Right atrium auricular region (tissue), 2 donors: ENCODE results near the gene PTPRU. TPM values are rescaled to one million over a fixed set of nuclear protein-coding genes. Genes with fewer than 3 reads are reported as not detected.
A peak's percentile ranks its signal among the peaks of the same experiment; 100 is the strongest.

Experiments
- DNase-seq: peaks from one replicate; pipeline ENCODE4 v3.0.0-alpha.2; 2019; ENCODE audit warnings: low spot score
- H3K27ac ChIP-seq, 2 donors: fragments of 200-600 bp; sonication (generic); 1 replicate in 1 of 2; 2 replicates in 1 of 2; pipeline ENCODE4 v1.5.1; 2016 to 2019
- H3K27me3 ChIP-seq, 2 donors: fragments of 200-600 bp; sonication (generic); one replicate each; pipeline versions ENCODE4 v1.5.1 to v1.6.0; 2017 to 2019
- H3K36me3 ChIP-seq: fragments of 200-600 bp; sonication (generic); one replicate; pipeline ENCODE4 v1.5.1; 2016
- H3K4me1 ChIP-seq, 2 donors: fragments of 200-600 bp; sonication (generic); one replicate each; pipeline versions ENCODE4 v1.5.1 to v1.6.0; 2017 to 2019
- H3K4me3 ChIP-seq, 2 donors: fragments of 200-600 bp; sonication (generic); 1 replicate in 1 of 2; 2 replicates in 1 of 2; pipeline ENCODE4 v1.5.1; 2017 to 2019; ENCODE audit warnings: mild to moderate bottlenecking in 1 of 2, moderate library complexity in 1 of 2
- H3K9me3 ChIP-seq, 2 donors: fragments of 200-600 bp; sonication (generic); one replicate each; pipeline ENCODE4 v1.5.1; 2019
- total RNA-seq, 2 donors: library from RNA; depleted of rRNA; stranded (reverse); fragments of >200 nt; gene quantifications; one replicate each; pipeline ENCODE4 v1.1.0, GENCODE V29; 2016
- TF ChIP-seq, protein P1 (sequence below), 2 donors: fragments of 200-600 bp; sonication (generic); IDR thresholded peaks; one replicate each; pipeline ENCODE4 v1.5.1; 2019; ENCODE audit warnings: antibody characterized with exemption in 2 of 2

PTPRU gene
- total RNA-seq, 2 donors from 2014 or later, result 15.9 to 22.4 TPM

- H3K36me3 ChIP-seq, result no peaks in the 10 kb centered on the region
- DNase-seq, result no peak
- TF ChIP-seq, protein P1, sequence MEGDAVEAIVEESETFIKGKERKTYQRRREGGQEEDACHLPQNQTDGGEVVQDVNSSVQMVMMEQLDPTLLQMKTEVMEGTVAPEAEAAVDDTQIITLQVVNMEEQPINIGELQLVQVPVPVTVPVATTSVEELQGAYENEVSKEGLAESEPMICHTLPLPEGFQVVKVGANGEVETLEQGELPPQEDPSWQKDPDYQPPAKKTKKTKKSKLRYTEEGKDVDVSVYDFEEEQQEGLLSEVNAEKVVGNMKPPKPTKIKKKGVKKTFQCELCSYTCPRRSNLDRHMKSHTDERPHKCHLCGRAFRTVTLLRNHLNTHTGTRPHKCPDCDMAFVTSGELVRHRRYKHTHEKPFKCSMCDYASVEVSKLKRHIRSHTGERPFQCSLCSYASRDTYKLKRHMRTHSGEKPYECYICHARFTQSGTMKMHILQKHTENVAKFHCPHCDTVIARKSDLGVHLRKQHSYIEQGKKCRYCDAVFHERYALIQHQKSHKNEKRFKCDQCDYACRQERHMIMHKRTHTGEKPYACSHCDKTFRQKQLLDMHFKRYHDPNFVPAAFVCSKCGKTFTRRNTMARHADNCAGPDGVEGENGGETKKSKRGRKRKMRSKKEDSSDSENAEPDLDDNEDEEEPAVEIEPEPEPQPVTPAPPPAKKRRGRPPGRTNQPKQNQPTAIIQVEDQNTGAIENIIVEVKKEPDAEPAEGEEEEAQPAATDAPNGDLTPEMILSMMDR (IDR thresholded peaks at IDR 0.05), result no peak
- no peaks in the 10 kb centered on the region for H3K9me3 ChIP-seq
- no peaks in the 10 kb centered on the region for H3K4me1 ChIP-seq
- H3K27me3 ChIP-seq, result no peaks in the 10 kb centered on the region
- H3K27ac ChIP-seq, result no peak overlapping the region
- no peak overlapping the region for H3K4me3 ChIP-seq
These were observed 95.4 kb downstream of the PTPRU start for GRCh38 chr1:29331729-29332128.

DNA sequence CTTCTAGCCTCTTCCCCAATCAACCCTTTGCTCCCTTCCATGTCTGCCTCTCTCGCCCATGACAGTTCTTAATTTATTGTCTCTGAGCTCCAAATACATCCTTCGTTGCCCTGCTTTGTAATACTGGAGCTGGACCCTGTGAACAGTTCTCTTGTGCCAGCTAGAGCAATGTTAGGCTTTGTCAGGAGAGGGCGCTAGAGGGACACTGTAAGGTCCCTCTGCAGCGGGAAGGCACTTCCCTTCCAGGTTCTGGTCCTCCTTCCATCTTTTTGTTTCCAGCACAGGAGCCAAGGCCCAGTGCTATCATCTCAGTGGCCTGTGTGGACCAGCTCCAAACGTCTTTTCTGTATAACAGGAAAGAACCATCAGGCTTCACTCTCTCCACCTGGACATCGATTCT is 95.9 kb downstream of the PTPRU start:
- Histone ChIP-seq H3K36me3 (no peaks in the 10 kb centered on the region), H3K4me1 (no peaks in the 10 kb centered on the region), H3K4me3 (no peak overlapping the region), H3K27me3 (no peaks in the 10 kb centered on the region), H3K9me3 (no peaks in the 10 kb centered on the region), H3K27ac (no peak overlapping the region)
- no peak for DNase-seq
- TF ChIP-seq, protein P1 (IDR thresholded peaks at IDR 0.05), result peak in 1 of 2 donors; percentile 42

DNA sequence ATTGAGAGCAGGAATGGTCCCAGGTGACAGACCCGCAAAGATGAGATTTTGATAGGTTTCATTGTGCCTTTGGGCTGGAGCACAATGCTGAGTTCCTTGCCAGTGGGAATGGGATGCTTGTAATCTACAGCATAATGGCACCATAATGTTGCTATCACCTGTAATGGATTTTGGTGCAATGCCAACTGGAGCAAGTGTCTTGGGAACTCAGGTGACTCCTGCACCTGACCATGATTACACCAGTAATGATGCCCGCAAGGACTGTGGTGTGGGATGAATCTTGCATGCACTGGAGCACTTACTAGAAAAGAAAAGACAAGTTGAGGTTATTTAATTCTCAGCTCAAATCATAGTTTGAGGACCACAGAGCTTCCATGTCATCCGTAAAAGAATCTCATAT is 96.7 kb downstream of the PTPRU start:
- no peak overlapping the region for H3K4me3 ChIP-seq
- H3K4me1 ChIP-seq, result no peaks in the 10 kb centered on the region
- no peaks in the 10 kb centered on the region for H3K36me3 ChIP-seq
- H3K9me3 ChIP-seq, result no peaks in the 10 kb centered on the region
- TF ChIP-seq, protein P1 (IDR thresholded peaks at IDR 0.05), result no peak
- H3K27ac ChIP-seq, result no peak overlapping the region
- DNase-seq, result no peak
- H3K27me3 ChIP-seq, result no peaks in the 10 kb centered on the region

DNA sequence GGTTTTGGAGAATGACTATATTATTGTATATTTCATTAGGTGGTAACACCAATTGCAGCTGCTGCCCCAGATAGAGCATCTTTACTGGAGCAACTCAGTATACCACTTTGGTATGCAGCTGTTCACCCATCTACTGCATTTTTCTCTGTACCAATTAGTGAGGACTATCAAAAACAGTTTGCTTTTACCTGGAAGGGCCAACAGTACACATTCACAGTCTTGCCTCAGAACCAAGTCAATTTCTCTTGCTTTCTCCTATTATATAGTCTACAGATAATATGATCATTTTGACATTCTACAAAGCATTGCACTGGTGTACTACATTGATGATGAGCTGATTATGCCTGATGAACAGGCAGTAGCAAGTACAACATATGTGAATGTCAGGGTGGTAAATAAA is 99.3 kb downstream of the PTPRU start:
- Histone ChIP-seq H3K36me3 (no peaks in the 10 kb centered on the region), H3K4me1 (no peaks in the 10 kb centered on the region)
- TF ChIP-seq, protein P1 (IDR thresholded peaks at IDR 0.05), result no peak

GRCh38 chr1:29338908-29339575 is 102.7 kb downstream of the PTPRU start:
- no peak for DNase-seq
- H3K27ac ChIP-seq, result no peak overlapping the region
- no peaks in the 10 kb centered on the region for H3K36me3 ChIP-seq
- no peaks in the 10 kb centered on the region for H3K27me3 ChIP-seq
- no peaks in the 10 kb centered on the region for H3K9me3 ChIP-seq
- no peaks in the 10 kb centered on the region for H3K4me1 ChIP-seq
- TF ChIP-seq, protein P1 (IDR thresholded peaks at IDR 0.05), result no peak
- no peak overlapping the region for H3K4me3 ChIP-seq

More for the DNA sequence above, 99.3 kb downstream of the PTPRU start:
- DNase-seq, result no peak
- Histone ChIP-seq H3K27me3 (no peaks in the 10 kb centered on the region), H3K4me3 (no peak overlapping the region), H3K27ac (no peak overlapping the region), H3K9me3 (no peaks in the 10 kb centered on the region)

GRCh38 chr1:29341936-29342335 is 105.6 kb downstream of the PTPRU start:
- H3K27ac ChIP-seq, result no peak overlapping the region
- H3K9me3 ChIP-seq, result no peaks in the 10 kb centered on the region
- DNase-seq, result no peak
- no peak overlapping the region for H3K4me3 ChIP-seq
- TF ChIP-seq, protein P1 (IDR thresholded peaks at IDR 0.05), result no peak
- no peaks in the 10 kb centered on the region for H3K4me1 ChIP-seq
- no peaks in the 10 kb centered on the region for H3K27me3 ChIP-seq
- no peaks in the 10 kb centered on the region for H3K36me3 ChIP-seq
